Stimulated activated naive CD8-positive, alpha-beta T cell treated with anti-CD3 and anti-CD28 coated beads, Interleukin-15, Interleukin-2, amounts not matched to agents 100 U/mL and 50 U/mL, for 24 hours (primary cell): Measurements from ENCODE around the gene CLEC18B.
A peak's percentile ranks its signal among the peaks of the same experiment; 100 is the strongest.
"Not testable (repeated sequence)": the region's sequence is repeated elsewhere in the genome, so short reads cannot be mapped to it uniquely, and the experiment has no call there.

ENCODE experiments used
- ATAC-seq: fragments of 150-1000 bp; cut with Tn5 transposase; one replicate; pipeline ENCODE4 v1.10.0; 2021
- DNase-seq: peaks from one replicate; pipeline ENCODE4 v3.0.0; 2021

Gene CLEC18B

DNA sequence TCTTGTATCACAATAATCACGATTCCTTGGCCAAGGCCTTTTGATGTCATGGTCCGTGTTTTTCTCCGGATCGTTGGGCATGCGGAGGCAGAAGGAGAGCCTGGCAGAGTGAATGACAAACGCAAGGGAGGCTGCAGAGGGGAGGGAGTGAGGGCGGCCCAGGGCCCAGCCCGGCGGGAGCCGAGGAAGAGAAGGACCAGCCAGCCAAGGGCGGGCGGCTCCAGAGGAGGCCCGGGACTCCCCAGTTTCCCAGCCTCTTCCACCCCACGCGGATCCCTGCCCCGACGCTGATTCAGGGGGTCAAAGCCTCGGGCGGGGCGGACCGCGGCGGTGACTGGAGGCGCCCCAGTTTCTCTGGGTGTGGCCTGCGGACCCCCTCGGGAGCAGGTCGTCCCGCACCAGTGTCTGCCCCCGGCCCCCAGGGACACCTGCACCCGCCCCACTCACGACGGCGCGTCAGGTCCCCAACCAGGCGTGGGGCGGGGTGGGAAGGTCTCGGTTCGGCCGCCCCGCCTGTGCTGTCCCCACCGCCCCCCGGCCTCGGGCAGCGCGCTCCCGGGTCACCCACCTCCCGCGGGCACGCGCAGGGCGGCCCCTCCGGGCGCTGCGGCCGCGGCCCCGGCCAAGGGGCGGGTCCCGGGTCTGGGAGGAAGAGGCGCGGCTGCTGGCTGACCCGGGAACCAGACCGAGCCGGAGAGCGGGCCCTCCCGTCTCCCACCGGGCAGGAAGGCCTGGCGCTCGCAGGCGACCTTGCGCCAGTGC is 14.5 kb downstream of the CLEC18B start:
- not testable (repeated sequence) for DNase-seq
- ATAC-seq = peak; percentile 34

GRCh38 chr16:74404148-74404933 is 16.9 kb downstream of the CLEC18B start:
- not testable (repeated sequence) for ATAC-seq

DNA sequence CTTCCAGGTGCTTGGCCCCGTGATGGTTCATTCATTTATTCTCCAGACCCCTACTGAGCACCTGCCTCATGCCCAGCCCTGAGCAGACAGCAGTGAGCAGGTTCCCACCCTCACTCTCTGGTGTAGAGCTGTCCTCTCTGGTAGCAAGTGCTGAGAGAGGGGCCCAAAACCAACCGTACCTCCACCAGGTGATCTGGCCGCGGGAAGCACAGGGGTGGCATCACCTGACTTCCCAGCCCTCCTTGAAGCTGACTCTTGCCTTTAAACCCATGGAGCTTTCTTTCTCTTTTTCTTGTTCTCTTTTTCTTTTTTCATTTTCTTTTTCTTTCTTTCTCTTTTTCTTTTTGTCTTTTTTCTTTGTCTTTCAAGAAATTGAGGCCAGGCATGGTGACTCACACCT is 21.0 kb downstream of the CLEC18B start:
- not testable (repeated sequence) for DNase-seq
- ATAC-seq = peak; percentile 8

More at GRCh38 chr16:74404148-74404933, 16.9 kb downstream of the CLEC18B start:
- not testable (repeated sequence) for DNase-seq

GRCh38 chr16:74398212-74398895 is 22.9 kb downstream of the CLEC18B start:
- not testable (repeated sequence) for DNase-seq, ATAC-seq

DNA sequence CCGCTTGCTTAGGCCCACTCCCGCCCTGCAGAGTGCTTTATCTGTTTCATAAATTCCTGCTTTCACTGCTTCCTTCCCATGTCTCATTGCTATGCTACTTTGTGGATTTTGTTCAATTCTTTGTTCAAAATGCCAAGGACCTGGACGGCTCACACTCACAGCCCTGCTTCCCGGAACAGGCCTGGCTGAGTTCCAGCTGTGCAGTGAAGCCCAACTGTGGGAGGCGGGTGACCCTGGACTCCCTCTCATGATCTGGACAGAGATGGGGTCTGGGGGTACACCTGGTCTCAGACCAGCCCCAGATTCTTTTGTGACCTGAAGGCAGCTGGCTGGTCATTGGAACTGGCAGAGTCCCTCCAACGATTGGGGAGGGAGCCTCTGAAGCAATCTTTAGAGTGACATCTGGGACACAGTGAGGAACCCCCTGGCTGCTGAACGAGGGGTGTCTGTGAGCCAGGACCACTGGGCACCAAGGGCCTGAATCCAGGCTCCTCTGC is 24.7 kb downstream of the CLEC18B start:
- not testable (repeated sequence) for DNase-seq, ATAC-seq

DNA sequence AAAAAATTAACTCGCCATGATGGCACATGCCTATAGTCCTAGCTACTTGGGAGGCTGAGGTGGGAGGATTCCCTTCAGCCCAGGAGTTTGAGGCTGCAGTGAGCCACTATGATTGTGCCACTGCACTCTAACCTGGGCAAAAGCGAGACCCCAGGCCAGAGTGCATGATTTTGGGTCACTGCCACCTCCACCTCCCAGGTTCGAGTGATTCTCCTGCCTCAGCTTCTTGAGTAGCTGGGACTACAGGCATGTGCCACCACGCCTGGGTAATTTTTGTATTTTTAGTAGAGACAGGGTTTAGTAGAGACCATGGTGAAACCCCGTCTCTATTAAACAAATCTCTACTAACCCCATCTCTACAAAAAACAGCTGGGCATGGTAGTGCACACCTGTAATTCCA is 26.7 kb downstream of the CLEC18B start:
- not testable (repeated sequence) for DNase-seq, ATAC-seq

DNA sequence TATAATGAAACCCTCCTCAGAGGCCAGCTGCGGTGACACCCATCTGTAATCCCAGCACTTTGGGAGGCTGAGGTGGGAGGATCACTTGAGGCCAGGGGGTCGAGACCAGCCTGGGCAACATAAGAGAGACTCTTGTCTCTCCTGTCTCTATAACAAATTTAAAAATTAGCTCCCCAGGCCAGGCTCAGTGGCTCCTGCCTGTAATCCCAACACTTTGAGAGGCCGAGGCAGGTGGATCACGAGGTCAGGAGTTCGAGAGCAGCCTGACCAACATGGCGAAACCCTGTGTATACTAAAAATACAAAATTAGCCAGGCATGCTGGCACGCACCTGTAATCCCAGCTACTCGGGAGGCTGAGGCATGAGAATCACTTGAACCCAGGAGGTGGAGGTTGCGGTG is 27.1 kb downstream of the CLEC18B start:
- DNase-seq, ATAC-seq: not testable (repeated sequence)

- not testable (repeated sequence) for DNase-seq, ATAC-seq
These were observed 29.7 kb downstream of the CLEC18B start for GRCh38 chr16:74391454-74392050.

DNA sequence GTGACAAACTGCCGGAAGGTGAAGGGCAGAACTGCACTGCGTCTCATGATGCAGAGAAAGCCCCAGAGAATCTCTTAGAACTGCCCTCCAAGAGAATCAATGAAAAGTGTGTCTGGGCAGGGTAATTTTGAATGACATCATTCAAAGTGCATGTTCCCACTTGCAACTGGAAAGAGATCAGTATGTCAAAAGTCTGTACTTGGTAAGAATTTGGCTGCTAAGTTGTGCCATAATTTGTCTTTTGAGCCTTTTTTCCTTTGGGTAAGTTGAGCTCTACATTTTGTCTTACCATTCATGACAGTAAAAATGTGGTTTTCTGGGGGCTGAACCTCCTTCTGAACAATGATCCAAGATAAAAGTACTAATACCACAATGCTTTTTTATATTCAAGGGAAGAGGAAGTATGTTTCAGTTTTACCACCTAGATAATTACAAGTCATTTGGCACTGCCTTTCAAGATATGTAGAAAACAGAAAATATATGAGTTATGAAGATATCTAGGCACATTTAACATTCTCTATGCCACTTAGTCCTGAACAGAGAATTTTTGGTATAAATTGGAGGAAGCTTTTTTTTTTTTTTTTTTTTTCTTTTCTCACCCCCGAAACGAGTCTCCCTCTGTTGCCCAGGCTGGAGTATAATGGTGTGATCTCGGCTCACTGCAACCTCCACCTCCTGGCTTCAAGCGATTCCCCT is 38.8 kb downstream of the CLEC18B start:
- not testable (repeated sequence) for ATAC-seq, DNase-seq

- ATAC-seq, DNase-seq: not testable (repeated sequence)
These were observed 47.5 kb downstream of the CLEC18B start for GRCh38 chr16:74373847-74374184.

DNA sequence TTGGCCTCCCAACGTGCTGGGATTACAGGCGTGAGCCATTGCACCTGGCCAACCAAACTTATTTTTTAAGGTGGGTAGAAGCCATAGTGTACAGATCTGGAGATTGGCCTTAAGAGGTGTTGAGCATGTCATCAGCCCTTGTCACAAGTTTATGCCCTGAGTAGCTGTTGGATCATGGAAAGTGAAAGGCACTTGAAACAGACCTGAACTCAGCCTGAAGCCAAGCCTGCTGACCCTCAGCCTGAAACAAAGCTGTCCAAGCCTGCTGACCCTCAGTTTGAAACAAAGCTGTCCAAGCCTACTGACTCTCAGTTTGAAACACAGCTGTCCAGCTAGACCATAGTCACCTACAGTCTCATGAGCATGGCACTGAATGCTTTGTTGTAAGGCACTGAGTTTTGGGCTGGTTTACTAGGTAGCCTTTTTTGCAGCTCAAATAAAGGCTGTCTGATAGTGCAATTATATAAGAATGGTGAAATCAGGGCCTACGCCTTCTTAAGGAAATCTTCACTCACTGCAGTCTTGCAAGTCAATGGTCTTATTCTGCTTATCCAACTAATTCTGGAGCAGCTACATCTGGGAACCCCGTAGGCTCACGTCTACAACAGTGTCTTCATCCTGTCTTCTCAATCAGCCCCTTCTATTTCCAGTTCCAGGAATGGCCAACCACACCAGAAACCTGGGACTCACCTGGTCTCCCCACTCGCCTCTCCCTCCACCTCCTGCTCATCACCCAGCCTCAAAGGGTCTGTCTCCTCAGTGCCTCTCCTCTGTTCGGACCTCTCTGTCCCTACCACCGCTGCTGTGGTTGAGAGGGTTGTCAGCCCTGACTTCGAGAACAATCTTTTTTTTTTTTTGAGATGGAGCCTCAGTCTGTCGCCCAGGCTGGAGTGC is 48.1 kb downstream of the CLEC18B start:
- DNase-seq = no peak
- ATAC-seq = no peak

- no peak for ATAC-seq
- DNase-seq = no peak
These were observed 48.9 kb downstream of the CLEC18B start for GRCh38 chr16:74372369-74372768.

DNA sequence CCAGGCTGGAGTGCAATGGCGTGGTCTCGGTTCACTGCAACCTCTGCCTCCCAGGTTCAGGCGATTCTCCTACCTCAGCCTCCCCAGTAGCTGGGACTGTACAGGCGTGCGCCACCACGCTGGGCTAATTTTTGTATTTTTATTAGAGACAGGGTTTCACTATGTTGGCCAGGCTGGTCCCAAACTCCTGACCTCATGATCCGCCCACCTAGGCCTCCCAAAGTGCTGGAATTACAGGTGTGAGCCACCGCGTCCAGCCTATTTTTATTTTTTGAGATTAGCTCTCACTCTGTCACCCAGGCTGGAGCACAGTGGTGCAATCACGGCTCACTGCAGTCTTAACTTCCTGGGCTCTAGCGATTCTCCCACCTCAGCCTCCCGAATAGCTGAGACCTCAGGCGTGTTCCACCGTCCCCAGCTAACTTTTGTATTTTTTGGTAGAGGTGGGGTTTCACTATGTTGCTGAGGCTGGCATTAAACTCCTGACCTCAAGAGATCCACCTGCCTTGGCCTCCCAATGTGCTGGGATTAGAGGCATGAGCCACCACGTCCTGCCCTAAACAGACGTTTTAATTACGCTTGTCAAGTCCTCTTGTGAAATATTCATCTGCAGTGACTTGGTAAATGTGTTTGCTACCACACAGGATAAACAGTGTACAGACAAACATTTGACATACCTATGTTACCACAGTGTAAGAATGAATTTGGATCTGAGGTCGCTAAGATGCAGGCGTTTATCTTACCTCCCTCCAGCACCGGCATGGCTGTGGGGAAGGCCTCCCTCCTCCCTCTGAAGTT is 50.7 kb downstream of the CLEC18B start:
- not testable (repeated sequence) for DNase-seq, ATAC-seq

DNA sequence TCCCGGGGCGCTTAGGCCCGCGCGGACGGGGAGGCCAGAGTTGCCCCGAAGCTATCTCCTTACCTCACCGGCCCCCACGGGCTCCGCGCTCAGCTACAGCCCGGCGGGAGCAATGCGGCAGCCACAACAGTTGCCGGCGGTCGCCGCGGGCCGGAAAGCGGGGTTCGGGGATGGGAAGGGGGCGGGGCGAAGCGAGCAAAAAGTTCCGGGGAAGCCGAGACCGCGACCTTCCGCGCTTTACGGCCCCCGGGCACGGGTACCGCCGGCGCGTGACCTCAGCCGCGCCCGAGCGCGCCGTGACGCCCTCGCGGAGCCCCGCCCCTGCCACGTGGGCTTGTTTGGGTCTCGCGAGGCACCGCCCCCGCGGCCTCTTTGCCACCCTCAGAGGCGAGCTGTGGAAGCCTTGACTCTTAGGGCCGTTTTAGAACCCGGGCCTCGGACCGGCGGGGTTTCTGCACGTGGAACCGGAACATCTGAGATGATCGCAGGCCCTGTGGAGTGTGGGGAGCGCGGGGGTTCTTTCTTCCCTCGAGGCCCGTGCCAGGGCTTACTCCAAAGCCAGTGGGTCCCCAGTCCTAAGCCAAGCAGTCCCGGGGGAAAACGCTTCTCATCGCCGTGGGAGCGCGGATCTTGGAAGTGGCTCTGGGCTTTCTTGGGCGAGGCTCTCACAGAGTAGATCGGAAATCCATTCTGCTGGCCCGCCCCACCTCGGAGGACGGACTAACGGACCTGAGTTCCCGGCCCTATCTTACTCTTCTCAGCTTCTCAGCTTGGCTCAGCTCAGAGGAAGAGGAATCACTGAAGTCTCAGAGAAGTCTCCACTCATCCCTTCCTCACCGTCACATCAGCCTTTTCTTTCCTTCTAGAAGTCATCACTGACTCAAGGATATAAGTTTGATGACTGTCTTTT is 53.0 kb downstream of the CLEC18B start:
- DNase-seq = peak; percentile 97
- peak; percentile 94 for ATAC-seq

- peak; percentile 58 for DNase-seq
These were observed 53.7 kb downstream of the CLEC18B start for GRCh38 chr16:74367469-74368001.

GRCh38 chr16:74361646-74362610 is 59.4 kb downstream of the CLEC18B start:
- DNase-seq, ATAC-seq: not testable (repeated sequence)

More at GRCh38 chr16:74367469-74368001, 53.7 kb downstream of the CLEC18B start:
- ATAC-seq = peak; percentile 47
